HL-60/S4 treated with retinoic acid at 250 ng/mL for 4 days and 3 days (cell line): ENCODE results near the gene NPY.
"Not testable (repeated sequence)": the region's sequence is repeated elsewhere in the genome, so short reads cannot be mapped to it uniquely, and the experiment has no call there.

Experiments used
- in situ Hi-C: fragments of 300-500 bp; cut with MboI; formaldehyde crosslinking; loops from 2 replicates; pipeline ENCODE4 v1.7.0; 2022; ENCODE audit warnings: low sequenced_read_pairs

Gene NPY

DNA sequence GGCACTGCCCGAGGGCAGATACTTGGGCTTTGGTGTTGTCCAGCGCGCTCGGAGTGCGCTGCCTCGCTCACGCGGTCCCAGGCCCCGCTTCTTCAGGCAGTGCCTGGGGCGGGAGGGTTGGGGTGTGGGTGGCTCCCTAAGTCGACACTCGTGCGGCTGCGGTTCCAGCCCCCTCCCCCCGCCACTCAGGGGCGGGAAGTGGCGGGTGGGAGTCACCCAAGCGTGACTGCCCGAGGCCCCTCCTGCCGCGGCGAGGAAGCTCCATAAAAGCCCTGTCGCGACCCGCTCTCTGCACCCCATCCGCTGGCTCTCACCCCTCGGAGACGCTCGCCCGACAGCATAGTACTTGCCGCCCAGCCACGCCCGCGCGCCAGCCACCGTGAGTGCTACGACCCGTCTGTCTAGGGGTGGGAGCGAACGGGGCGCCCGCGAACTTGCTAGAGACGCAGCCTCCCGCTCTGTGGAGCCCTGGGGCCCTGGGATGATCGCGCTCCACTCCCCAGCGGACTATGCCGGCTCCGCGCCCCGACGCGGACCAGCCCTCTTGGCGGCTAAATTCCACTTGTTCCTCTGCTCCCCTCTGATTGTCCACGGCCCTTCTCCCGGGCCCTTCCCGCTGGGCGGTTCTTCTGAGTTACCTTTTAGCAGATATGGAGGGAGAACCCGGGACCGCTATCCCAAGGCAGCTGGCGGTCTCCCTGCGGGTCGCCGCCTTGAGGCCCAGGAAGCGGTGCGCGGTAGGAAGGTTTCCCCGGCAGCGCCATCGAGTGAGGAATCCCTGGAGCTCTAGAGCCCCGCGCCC, at the start of gene NPY:
Gene NPY (plus strand): TSS at position 294 of the 802 bp plus-strand sequence. CDS start 1,051 bp downstream, outside the sequence.
- in situ Hi-C loops, result no loop called here

DNA sequence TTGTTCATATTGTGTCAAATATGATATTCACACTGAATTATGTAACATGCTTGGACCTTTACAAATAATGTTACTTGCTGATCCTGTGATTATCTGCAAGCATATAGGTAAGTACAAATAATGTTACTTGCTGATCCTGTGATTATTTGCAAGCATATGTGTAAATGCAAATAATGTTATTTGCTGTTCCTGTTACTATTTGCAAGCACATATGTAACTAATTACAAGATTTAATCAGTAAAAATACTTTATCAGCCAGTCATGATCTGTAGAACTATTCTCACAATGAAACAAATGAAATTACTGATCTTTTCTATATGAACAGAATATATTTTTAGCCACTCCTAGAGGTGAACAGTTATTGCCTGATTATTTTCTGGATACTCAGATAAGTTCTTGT, 44.7 kb upstream of the NPY start:
- in situ Hi-C loops, result no loop called here

DNA sequence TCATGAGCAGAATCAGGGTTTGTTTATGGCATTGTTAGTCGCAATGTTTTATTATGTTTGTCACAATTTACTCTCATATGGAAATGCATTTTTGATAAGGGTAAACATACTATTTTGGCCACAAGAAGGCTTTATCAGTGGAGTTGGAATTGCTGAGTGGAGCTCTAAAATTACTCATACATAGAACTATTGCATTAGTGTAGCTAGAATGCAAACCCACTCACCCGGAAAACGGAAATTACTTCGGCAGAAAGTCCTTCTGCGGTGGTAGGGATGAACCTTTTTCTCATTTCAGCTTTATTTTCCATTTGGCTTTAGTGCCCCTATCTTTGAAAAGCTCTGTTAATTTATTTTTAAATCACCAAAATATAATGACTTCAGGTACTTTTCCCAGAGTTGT, 42.8 kb upstream of the NPY start:
- in situ Hi-C loops, result no loop called here

DNA sequence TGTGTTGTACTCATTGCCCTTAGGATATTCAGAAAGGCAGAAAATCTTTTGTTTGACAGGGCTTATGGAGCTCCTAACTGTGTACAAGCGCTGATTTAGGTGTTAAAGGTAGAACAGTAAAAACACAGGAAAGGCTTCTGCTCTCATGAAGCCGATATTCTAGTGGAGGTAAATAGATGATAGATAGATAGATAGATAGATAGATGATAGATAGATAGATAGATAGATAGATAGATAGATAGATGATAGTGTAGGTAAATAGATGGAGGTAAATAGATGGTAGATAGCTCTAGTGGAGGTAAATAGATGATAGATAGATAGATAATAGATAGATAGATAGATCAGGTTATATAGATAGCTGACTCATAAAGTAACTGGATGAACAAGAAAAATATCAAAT, 39.4 kb upstream of the NPY start:
- in situ Hi-C loops, result no loop called here

DNA sequence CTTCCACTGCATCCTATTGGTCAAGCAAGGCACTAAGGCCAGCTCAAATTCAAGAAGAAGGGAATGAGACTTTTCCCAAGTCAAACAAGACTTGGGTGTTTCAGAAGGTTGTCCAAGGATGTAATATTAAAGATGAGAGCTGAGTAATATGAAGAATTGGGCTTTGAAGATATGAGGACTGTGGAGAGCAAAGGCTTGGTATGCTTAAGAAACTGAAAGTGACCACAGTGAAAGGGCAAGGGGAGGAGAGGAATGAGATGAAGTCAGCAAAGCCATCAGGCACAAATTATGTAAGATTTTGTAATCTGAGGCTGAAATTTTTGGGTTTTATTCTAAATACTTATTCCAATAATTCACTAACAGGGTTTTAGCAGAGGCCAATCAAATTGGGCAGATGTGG, 38.6 kb upstream of the NPY start:
- in situ Hi-C loops, result no loop called here

DNA sequence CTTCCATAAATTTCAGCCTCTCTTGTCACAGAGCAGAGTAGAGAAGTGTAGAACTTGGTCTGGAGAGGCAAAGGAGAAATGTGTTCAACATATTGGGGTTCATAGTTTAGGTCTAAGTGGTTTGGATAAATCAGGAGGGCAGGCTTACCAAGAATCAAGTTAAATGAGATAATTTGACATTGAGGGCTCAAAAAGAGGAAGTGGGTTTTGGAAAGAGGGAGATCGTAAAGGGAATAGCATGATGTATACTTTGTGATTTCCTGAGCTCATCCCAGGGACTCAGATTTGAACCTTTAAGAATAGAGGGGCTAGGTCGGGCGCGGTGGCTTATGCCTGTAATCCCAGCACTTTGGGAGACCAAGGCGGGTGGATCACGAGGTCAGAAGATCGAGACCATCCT, 34.7 kb upstream of the NPY start:
- in situ Hi-C loops, result no loop called here

DNA sequence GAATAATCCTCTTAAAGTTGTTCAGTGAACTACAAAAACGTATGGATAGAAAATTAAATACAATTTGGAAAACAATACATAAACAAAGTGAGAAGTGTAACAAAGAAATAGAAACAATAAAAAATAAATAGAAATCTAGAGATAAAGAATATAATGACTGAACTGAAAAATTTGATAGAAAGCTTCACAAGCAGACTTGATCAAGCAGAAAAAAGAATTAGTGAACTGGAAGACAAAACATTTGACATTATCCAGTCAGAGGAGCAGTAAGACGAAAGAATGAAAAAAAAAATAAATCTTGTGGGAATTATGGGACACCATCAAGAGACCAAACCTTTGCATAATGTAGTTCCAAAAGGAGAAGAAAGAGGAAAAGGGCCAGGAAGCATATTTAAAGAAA, 32.4 kb upstream of the NPY start:
- in situ Hi-C loops, result no loop called here

DNA sequence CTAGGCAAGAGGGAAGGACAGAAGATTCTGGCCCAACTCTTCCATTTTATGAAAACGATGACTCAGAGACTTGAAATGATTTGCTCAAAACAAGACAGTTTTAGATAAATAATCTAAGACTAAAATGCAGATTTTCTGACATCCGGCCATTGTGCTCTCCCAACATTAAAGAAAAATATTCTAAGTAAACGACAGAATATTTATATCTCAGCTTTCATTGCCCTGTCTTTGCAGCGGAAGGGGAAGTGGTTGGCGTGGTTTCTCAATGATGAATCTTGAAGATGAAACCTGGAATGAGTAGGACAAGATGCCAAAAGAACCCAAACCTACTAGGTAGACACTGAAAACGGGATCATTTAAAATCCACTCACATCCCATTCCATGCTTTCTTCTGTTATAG, 28.9 kb upstream of the NPY start:
- in situ Hi-C loops, result no loop called here

DNA sequence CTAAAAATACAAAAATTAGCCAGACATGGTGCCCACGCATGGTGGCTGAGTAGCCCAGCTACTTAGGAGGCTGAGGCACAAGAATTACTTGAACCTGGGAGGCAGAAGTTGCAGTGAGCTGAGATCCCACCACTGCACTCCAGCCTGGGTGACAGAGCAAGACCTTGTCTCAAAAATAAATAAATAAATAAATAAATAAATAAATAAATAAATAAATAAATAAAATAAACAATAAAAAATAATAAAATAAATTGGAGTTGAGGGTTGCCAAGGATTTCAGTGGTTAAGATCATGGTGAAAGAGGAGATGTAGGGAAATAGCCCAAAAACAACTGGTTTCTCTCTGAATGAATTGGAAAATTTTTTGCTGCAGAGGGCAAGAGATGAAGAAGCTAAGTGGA, 25.7 kb upstream of the NPY start:
- in situ Hi-C loops, result not testable (repeated sequence)

DNA sequence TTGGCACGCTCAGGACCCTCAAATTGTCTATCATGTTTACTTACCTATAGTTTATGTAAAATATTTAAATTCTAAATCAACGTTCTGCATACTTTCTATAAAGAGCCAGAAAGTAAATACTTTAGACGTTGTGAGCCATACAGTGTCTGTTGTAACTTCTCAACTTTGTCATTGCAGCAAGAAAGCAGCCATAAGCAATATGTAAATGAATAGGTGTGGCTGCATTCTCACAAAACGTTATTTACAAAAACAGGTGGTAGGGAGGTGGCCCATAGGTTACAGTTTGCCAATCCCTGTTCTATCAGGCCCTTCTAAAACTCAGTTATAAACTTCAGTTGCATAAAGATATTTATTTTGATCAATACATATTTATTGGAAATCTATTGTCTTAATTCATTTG, 12.1 kb upstream of the NPY start:
- in situ Hi-C loops, result no loop called here

DNA sequence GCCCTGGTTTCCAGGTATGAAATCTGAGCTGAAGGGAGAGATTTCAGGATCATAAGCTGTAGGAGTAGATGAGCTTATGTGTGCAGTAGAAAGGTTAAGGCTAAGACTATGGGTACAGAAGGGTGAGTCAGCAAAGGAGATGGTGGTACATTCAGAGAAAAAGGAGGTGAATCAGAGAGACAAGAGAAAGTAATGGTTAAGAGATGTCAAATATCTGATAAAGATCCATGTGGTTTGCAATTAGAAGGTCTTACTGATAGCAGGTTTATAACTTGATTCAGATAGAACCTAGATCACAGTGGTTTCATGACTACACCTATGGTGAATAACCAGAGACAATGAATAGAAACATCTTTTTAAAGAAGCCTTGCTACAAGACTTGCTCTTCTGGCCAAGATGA, 4.5 kb upstream of the NPY start:
- in situ Hi-C loops, result no loop called here

DNA sequence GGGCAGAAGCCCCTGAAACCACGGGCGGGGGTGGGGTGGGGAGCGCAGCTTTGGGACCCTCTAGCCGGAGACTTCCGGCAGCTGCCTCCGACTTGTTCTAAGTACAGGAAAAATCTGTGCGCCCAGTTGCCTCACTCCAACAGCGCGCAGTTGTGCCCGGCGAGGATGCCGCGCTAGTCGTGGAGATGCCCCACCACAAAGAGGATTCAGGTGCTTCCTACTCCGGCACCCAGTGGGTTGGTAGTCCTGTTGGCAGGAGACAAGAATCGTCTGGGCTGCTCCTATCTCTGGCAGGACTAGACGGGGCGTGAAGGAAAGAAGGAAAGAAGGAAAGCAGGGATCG, 465 bp upstream of the NPY start:
- in situ Hi-C loops, result no loop called here

DNA sequence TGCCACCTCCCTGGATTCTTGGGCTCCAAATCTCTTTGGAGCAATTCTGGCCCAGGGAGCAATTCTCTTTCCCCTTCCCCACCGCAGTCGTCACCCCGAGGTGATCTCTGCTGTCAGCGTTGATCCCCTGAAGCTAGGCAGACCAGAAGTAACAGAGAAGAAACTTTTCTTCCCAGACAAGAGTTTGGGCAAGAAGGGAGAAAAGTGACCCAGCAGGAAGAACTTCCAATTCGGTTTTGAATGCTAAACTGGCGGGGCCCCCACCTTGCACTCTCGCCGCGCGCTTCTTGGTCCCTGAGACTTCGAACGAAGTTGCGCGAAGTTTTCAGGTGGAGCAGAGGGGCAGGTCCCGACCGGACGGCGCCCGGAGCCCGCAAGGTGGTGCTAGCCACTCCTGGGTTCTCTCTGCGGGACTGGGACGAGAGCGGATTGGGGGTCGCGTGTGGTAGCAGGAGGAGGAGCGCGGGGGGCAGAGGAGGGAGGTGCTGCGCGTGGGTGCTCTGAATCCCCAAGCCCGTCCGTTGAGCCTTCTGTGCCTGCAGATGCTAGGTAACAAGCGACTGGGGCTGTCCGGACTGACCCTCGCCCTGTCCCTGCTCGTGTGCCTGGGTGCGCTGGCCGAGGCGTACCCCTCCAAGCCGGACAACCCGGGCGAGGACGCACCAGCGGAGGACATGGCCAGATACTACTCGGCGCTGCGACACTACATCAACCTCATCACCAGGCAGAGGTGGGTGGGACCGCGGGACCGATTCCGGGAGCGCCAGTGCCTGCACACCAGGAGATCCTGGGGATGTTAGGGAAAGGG, 913 bp downstream of the NPY start:
- in situ Hi-C loops, result no loop called here

DNA sequence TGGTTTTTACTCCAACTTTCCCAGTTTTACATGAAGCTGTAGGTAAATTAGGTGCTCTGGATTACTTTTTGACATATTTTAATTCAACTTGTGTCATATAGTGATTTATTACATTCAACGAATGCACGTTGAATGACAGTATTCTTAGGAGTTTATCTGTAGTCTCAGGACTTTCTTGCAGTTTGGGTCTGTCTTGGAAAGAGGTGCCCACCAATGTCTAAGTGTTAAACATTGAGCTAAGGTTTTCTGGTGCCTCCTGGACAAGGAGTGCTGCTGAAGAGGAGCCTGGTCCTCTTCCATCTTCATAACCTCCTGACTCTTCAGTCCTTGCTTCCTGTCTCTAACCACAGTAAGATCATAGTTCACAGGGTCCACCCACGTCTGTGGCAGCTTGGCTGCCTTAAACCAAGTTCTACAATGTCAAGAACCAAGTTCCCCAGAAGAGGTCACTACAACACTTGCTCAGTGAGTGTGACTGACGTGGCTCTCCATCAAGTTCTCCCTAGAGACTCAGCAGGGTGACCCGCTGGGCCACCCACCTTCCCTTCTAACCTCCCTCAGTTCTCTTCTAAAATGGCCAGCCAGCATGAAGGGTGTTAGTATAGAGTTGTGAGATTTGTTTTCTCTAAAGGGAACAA, 6.1 kb downstream of the NPY start:
- in situ Hi-C loops, result no loop called here

DNA sequence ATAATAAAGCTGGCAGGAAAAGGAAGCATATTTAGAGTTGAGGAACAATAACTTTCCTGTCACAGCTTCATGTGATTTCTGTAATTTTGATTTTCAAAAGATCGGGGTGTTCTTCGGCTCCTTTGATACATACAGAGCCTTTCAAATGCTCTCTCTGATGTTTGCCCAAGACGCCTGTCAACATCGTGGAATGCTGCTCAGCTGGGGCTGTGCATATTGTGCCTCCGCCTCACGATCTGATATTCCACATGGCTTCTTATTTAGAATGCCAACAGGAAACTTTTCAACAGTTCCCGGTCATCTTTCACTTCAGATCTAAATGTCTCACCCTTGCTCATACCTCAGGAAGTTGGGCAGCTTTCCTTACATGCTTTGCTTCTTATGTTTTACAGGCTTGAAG, 7.3 kb downstream of the NPY start:
- in situ Hi-C loops, result no loop called here

DNA sequence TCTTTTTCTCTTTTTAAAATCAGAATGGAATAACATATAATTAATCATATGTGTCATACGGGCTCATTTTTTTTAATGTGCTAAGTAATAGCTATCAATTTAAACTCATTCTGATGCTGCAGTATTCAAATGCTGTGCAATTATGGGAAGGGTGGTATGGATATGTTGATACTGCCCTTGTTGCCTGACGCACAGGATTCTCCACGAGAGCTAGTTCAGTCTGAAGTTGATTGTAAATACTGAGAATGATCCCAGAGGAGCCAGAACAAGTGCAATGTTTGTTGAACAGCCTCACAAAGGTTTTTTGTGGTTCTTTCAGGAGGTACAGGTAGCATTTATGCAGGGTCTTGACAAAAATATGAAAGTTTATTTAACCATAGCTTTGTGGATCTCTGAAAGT, 13.4 kb downstream of the NPY start:
- in situ Hi-C loops, result no loop called here

DNA sequence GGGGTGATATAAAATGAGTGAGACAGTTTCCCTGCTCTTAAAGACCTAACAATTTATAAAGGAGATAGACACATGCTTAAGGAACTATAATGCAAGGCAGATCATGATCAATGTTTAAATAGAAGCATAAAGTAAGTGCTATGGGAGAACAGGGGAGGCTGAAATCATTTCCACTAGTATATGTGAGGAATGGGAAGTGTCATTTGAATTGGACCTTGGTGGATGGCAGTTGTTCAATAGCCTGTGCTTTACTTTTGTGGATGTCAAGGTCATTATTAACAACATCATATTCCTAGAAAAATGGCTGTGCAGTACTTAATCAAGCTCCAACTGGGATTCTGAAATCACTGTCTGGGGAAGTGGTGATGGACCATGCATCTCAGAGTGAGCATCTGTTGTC, 14.7 kb downstream of the NPY start:
- in situ Hi-C loops, result no loop called here

DNA sequence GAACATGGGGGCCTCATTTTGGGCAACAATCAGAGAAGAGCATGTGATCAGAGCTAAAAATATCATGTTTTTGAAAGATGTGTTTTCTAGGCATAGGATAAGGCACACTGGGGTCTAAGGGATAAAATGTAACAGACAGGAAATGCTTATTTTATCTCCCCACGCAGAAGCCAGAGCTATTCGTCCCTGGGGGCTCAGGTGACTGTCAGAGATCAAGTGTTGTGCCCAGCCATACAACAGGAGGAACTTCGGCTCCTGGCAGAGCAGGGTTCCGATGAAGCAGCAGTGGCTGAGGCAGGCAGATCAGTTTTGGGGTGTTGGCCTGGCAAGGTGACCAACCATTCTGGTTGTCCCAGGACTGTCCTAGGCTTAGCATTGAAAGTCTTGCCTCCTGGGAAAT, 15.2 kb downstream of the NPY start:
- in situ Hi-C loops, result no loop called here

DNA sequence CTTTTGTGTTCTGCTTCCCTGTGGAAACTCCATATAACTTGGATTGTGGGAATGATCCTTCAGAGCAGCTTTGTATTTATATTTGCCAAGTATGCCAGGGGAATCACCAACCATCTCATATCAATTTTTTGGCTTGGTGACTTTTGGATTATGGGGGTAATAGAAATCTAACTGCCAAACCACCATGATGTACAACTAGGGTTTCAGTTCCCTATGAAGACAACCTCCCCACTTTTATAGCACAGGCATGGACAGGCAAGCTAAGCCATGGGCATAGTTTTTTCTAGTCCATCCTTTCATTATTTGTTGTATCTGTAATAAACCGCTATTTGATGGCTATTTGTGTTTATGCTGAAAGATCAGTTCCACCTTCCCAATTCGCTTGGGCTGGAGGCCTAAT, 17.7 kb downstream of the NPY start:
- in situ Hi-C loops, result no loop called here

DNA sequence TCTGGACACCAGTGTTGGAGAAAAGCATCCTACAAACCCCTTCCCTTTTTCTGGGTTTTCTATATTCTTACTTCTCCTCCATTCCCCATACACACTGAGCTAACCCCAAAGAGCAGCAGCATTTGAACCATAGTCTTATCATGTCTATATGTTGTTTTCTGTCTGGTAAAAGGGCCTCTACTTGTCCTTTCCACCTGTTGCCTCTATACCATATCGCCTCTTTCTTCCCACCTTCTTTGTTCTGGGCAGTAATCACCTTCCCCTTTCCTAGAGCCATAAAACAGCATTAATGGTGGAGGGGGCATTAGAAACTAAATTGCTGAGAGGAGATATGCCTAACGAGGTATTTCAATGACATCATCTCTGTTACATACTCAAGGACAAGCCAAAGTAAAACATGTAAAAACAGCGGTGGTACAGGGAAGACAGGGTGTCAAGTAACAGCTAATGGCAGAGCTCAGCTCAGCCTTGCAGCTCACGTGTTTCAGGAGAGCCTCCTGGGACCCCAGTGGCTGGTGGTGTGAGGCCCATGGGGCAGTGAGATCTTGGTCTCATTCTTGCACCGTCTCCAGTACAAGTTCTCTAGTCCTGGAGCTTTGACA, 20.6 kb downstream of the NPY start:
- in situ Hi-C loops, result no loop called here

DNA sequence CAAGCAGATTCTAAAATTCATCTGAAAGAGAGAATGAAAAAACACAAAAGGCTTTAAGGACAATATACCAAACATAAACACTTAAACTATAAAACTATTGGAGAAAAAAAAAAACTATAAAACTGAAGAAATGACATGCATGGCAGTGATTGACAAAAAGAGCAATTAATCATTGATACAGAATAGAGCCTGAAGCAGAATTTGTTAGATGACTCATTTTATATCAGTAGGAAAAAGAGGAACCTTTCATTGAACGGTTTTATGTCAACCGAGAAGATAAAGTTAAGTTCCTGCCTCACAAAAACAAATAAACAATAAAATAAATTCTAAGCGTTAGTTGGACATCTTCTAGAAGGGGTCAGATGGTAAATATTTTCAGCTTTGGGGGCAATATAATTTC, 23.3 kb downstream of the NPY start:
- in situ Hi-C loops, result no loop called here

DNA sequence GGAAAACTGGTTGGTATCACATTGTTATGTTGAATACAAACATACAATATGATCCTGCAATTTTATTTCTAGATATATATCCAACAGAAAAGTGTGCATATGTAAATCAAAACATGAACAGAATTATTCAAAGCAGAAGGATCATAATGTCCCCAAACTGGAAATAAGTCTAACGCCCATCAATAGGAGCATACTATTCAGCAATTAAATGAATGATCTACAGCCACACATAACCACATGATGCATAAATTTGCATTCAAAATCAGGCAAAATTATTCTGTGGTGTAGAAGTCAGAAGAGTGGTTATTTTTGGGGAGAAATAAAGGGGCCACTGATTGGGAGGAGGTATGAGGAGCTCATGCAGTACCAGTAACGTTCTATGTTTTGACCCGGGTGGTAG, 28.6 kb downstream of the NPY start:
- in situ Hi-C loops, result no loop called here
